ENCODE measurements around the gene FAM25C.
"Not testable (repeated sequence)": the region's sequence is repeated elsewhere in the genome, so short reads cannot be mapped to it uniquely, and the experiment has no call there.

The FAM25C gene

GRCh38 chr10:47999691-48000090 is at the start of gene FAM25C:
TSS of gene FAM25C (minus strand) at chr10:47999791. CDS start at chr10:47999765, 26 bp downstream.
- DNase-seq = not testable (repeated sequence)

- not testable (repeated sequence) for DNase-seq
These were observed 45.0 kb upstream of the FAM25C start for GRCh38 chr10:48044557-48044956.

- not testable (repeated sequence) for DNase-seq
These were observed 31.8 kb upstream of the FAM25C start for GRCh38 chr10:48031390-48031789.

- not testable (repeated sequence) for DNase-seq
These were observed 2.7 kb upstream of the FAM25C start for GRCh38 chr10:48002306-48002705.

GRCh38 chr10:47994045-47994444 is 5.5 kb downstream of the FAM25C start:
- not testable (repeated sequence) for DNase-seq

GRCh38 chr10:47992560-47992959 is 7.0 kb downstream of the FAM25C start:
- DNase-seq = not testable (repeated sequence)

- not testable (repeated sequence) for DNase-seq
These were observed 7.9 kb downstream of the FAM25C start for GRCh38 chr10:47991706-47992105.

GRCh38 chr10:47990097-47990496 is 9.5 kb downstream of the FAM25C start:
- DNase-seq = not testable (repeated sequence)

GRCh38 chr10:47989542-47989950 is 10.0 kb downstream of the FAM25C start:
- not testable (repeated sequence) for DNase-seq

GRCh38 chr10:47988718-47989541 is 10.7 kb downstream of the FAM25C start:
- not testable (repeated sequence) for DNase-seq

- not testable (repeated sequence) for DNase-seq
These were observed 11.6 kb downstream of the FAM25C start for GRCh38 chr10:47987952-47988351.

GRCh38 chr10:47986413-47987230 is 13.0 kb downstream of the FAM25C start:
- DNase-seq = not testable (repeated sequence)

- DNase-seq = not testable (repeated sequence)
These were observed 24.2 kb downstream of the FAM25C start for GRCh38 chr10:47975409-47975808.

- DNase-seq = not testable (repeated sequence)
These were observed 26.5 kb downstream of the FAM25C start for GRCh38 chr10:47973131-47973530.

- not testable (repeated sequence) for DNase-seq
These were observed 27.5 kb downstream of the FAM25C start for GRCh38 chr10:47972077-47972476.

GRCh38 chr10:47971598-47971997 is 28.0 kb downstream of the FAM25C start:
- not testable (repeated sequence) for DNase-seq

- not testable (repeated sequence) for DNase-seq
These were observed 29.5 kb downstream of the FAM25C start for GRCh38 chr10:47970047-47970446.

GRCh38 chr10:47968988-47969387 is 30.6 kb downstream of the FAM25C start:
- DNase-seq = not testable (repeated sequence)

- not testable (repeated sequence) for DNase-seq
These were observed 35.1 kb downstream of the FAM25C start for GRCh38 chr10:47964280-47965063.

- DNase-seq = not testable (repeated sequence)
These were observed 36.8 kb downstream of the FAM25C start for GRCh38 chr10:47962785-47963184.

- not testable (repeated sequence) for DNase-seq
These were observed 38.9 kb downstream of the FAM25C start for GRCh38 chr10:47960699-47961098.

GRCh38 chr10:47959677-47960076 is 39.9 kb downstream of the FAM25C start:
- not testable (repeated sequence) for DNase-seq

GRCh38 chr10:47957158-47957557 is 42.4 kb downstream of the FAM25C start:
- not testable (repeated sequence) for DNase-seq
